ENCODE measurements around the gene TRAPPC4.

DNA sequence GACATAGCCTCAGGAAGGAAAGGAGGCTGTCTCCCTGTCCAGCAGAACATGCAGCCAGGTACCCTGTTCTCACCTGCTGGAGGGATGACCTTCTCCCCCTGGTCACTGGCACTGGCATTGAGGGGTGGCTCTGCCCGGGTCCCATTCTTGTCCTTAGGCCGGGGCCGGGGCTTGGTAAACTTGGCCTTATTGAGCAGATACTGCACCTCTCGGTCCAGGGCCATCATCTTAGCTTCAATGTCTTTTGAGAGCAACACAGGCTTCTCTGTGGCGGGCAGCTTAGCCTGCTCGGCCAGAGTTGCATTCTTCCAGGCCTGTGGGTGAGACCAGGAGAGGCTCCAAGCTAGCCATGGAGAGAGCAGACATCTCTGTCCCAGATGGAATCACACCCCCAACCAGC, 27.9 kb downstream of the TRAPPC4 start:
- TF ChIP-seq, protein P1, sequence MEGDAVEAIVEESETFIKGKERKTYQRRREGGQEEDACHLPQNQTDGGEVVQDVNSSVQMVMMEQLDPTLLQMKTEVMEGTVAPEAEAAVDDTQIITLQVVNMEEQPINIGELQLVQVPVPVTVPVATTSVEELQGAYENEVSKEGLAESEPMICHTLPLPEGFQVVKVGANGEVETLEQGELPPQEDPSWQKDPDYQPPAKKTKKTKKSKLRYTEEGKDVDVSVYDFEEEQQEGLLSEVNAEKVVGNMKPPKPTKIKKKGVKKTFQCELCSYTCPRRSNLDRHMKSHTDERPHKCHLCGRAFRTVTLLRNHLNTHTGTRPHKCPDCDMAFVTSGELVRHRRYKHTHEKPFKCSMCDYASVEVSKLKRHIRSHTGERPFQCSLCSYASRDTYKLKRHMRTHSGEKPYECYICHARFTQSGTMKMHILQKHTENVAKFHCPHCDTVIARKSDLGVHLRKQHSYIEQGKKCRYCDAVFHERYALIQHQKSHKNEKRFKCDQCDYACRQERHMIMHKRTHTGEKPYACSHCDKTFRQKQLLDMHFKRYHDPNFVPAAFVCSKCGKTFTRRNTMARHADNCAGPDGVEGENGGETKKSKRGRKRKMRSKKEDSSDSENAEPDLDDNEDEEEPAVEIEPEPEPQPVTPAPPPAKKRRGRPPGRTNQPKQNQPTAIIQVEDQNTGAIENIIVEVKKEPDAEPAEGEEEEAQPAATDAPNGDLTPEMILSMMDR (conservative IDR thresholded peaks at IDR 0.05 in 1 of 2, IDR thresholded peaks at IDR 0.05 in 1 of 2; ENCODE audit: low read depth in 1 of 2, low read length in 2 of 2): no peak
- no peak for TF ChIP-seq EZH2 (IDR thresholded peaks at IDR 0.05; ENCODE audit: low read length, missing control alignments)

Data from fibroblast of lung (primary cell).